ENCODE data around the gene LSM7.

The LSM7 gene

DNA sequence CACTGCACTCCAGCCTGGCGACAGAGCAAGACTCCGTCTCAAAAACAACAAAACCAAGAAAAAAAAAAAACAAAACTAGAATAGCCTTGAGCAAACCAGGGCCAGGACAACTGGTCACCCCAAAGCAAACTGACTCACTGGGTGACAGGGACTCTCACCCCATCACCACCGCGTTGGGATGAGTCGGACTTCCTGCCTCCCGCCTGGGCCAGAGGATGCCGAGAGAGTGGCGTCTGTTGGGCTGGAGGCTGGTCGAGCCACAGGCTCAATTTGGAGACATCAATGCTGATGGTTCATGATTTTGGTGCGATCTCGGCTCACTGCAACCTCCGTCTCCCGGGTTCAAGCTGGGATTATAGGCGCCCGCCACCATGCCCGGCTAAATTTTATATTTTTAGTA, 43.3 kb upstream of the LSM7 start:
- H3K27ac ChIP-seq (ENCODE audit: low read depth, low read length), result no peak overlapping the region
- no peak for DNase-seq
- no peaks in the 10 kb centered on the region for H3K27me3 ChIP-seq (ENCODE audit: insufficient read depth, low read length, poor library complexity)
- no peak overlapping the region for H3K23ac ChIP-seq (ENCODE audit: low read length)
- no peak overlapping the region for H2AK5ac ChIP-seq (ENCODE audit: low read length)
- H3K79me1 ChIP-seq (ENCODE audit: low read length), result no peaks in the 10 kb centered on the region
- no peaks in the 10 kb centered on the region for H3K79me2 ChIP-seq (ENCODE audit: control insufficient read depth, insufficient read depth, low read length)
- H3K18ac ChIP-seq (ENCODE audit: low read length), result no peak overlapping the region
- H2BK5ac ChIP-seq (ENCODE audit: low read length), result no peak overlapping the region
- no peak overlapping the region for H4K5ac ChIP-seq (ENCODE audit: low read length)
- H2BK120ac ChIP-seq (ENCODE audit: low read depth, low read length), result no peak overlapping the region
- H3K4ac ChIP-seq (ENCODE audit: low read depth, low read length), result no peak overlapping the region
- H3K56ac ChIP-seq (ENCODE audit: low read length), result no peak overlapping the region
- no peak overlapping the region for H4K8ac ChIP-seq (ENCODE audit: low read depth, low read length)
- H3K9ac ChIP-seq (ENCODE audit: low read length), result no peak overlapping the region
- H3K4me2 ChIP-seq (ENCODE audit: low read length), result no peak overlapping the region
- no peak overlapping the region for H2BK15ac ChIP-seq (replicated peaks; ENCODE audit: low read depth)
- no peaks in the 10 kb centered on the region for H3K36me3 ChIP-seq (ENCODE audit: control insufficient read depth, insufficient read depth, low read length)
- no peaks in the 10 kb centered on the region for H3K4me1 ChIP-seq (ENCODE audit: control insufficient read depth, low read depth, low read length)
- H3K4me3 ChIP-seq (ENCODE audit: low read length), result no peak overlapping the region
- no CpG with 5 or more reads among the region's 16 CpGs for WGBS (ENCODE audit: extremely low coverage, insufficient coverage, low lambda C conversion rate)

DNA sequence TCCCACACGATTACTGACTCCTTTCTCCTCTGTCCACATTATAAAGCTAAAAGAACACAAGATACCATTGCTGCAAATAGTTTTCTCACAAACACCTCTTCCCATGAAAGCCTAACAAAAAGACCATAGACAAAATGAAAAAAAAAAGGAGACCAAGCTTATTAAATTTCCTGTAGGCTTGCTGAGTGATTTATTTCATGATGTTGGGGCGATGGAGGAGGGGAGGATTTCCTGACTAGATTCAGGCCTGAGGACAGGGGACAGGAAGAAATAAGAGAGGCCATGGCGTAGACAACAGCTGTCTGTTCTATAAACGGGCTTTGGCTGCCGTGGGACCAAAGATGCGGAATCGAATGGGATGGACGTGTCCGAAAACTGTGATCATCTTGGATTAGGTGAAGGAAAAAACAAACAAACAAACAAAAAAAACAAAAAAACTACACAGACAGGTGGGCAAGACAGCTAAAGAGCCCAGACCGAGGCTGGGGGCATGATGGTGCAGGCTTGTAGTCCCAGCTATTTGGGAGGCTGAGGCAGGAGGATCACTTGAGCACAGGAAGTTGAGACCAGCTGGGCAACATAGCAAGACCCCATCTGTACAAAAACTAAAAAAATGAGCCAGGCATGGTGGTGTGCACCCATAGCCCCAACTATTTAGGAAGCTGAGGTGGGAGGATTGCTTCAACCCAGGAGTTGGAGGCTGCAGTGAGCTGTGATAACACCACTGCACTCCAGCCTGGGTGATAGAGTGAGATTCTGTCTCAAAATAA, 37.0 kb upstream of the LSM7 start:
- Histone ChIP-seq H3K79me1 (ENCODE audit: low read length) (no peaks in the 10 kb centered on the region), H3K23ac (ENCODE audit: low read length) (no peak overlapping the region), H2BK120ac (ENCODE audit: low read depth, low read length) (no peak overlapping the region), H2BK15ac (replicated peaks; ENCODE audit: low read depth) (no peak overlapping the region), H3K56ac (ENCODE audit: low read length) (no peak overlapping the region), H3K4ac (ENCODE audit: low read depth, low read length) (no peak overlapping the region), H3K9ac (ENCODE audit: low read length) (no peak overlapping the region), H3K4me1 (ENCODE audit: control insufficient read depth, low read depth, low read length) (no peaks in the 10 kb centered on the region), H4K5ac (ENCODE audit: low read length) (no peak overlapping the region), H3K18ac (ENCODE audit: low read length) (no peak overlapping the region), H3K4me3 (ENCODE audit: low read length) (no peak overlapping the region), H3K27ac (ENCODE audit: low read depth, low read length) (no peak overlapping the region), H4K8ac (ENCODE audit: low read depth, low read length) (no peak overlapping the region), H2BK5ac (ENCODE audit: low read length) (no peak overlapping the region), H3K4me2 (ENCODE audit: low read length) (no peak overlapping the region), H3K27me3 (ENCODE audit: insufficient read depth, low read length, poor library complexity) (no peaks in the 10 kb centered on the region), H3K79me2 (ENCODE audit: control insufficient read depth, insufficient read depth, low read length) (no peaks in the 10 kb centered on the region), H2AK5ac (ENCODE audit: low read length) (no peak overlapping the region), H3K36me3 (ENCODE audit: control insufficient read depth, insufficient read depth, low read length) (no peaks in the 10 kb centered on the region)
- no CpG with 5 or more reads among the region's 10 CpGs for WGBS (ENCODE audit: extremely low coverage, insufficient coverage, low lambda C conversion rate)
- no peak for DNase-seq

DNA sequence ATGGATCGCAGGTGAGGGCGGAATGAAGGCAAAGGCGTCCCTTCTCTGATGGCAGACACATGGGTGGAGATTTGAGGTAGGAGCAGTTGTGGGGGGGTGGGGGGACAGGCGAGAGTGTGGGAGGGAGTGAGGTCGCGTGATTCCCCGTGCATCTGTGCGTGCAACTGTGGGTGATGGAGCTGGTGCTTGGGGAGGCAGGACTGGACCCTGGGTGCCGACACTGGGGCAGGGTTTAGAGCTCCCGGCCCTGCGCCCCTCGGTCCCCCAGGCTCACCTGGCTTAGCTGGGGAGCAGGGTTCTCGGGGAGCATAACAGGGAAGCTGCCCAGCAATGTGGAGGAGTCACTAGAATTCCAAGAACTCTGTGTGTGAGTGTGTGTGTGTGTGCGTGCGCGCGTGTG, 35.0 kb upstream of the LSM7 start:
- Histone ChIP-seq H3K4me1 (ENCODE audit: control insufficient read depth, low read depth, low read length) (no peaks in the 10 kb centered on the region), H3K79me1 (ENCODE audit: low read length) (no peaks in the 10 kb centered on the region), H3K4ac (ENCODE audit: low read depth, low read length) (no peak overlapping the region), H3K23ac (ENCODE audit: low read length) (no peak overlapping the region), H4K5ac (ENCODE audit: low read length) (no peak overlapping the region), H2BK5ac (ENCODE audit: low read length) (no peak overlapping the region), H3K4me2 (ENCODE audit: low read length) (no peak overlapping the region), H3K79me2 (ENCODE audit: control insufficient read depth, insufficient read depth, low read length) (no peaks in the 10 kb centered on the region), H4K8ac (ENCODE audit: low read depth, low read length) (no peak overlapping the region), H3K18ac (ENCODE audit: low read length) (no peak overlapping the region), H3K56ac (ENCODE audit: low read length) (no peak overlapping the region), H3K27me3 (ENCODE audit: insufficient read depth, low read length, poor library complexity) (no peaks in the 10 kb centered on the region), H3K4me3 (ENCODE audit: low read length) (no peak overlapping the region), H3K36me3 (ENCODE audit: control insufficient read depth, insufficient read depth, low read length) (no peaks in the 10 kb centered on the region), H2BK15ac (replicated peaks; ENCODE audit: low read depth) (no peak overlapping the region), H2AK5ac (ENCODE audit: low read length) (no peak overlapping the region), H2BK120ac (ENCODE audit: low read depth, low read length) (no peak overlapping the region), H3K9ac (ENCODE audit: low read length) (no peak overlapping the region), H3K27ac (ENCODE audit: low read depth, low read length) (no peak overlapping the region)
- no peak for DNase-seq
- WGBS (ENCODE audit: extremely low coverage, insufficient coverage, low lambda C conversion rate), result no CpG with 5 or more reads among the region's 17 CpGs

DNA sequence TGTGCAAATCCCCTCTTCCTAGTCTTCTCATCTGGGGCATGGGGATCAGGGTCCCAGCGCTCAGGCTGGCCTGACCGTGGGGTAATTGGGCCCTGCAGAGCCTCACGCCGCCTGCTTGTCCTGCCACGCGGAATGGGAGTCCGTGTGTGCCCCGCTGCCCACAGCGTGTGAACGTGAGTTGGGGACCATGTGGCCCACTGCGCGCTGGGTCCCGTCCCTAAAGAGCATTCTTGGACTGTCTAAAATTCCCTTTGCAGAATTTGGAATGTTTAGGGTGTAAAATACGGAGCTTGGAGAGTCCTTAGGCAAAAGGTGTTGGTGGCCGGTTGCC, 34.5 kb upstream of the LSM7 start:
- H3K27me3 ChIP-seq (ENCODE audit: insufficient read depth, low read length, poor library complexity), result no peaks in the 10 kb centered on the region

DNA sequence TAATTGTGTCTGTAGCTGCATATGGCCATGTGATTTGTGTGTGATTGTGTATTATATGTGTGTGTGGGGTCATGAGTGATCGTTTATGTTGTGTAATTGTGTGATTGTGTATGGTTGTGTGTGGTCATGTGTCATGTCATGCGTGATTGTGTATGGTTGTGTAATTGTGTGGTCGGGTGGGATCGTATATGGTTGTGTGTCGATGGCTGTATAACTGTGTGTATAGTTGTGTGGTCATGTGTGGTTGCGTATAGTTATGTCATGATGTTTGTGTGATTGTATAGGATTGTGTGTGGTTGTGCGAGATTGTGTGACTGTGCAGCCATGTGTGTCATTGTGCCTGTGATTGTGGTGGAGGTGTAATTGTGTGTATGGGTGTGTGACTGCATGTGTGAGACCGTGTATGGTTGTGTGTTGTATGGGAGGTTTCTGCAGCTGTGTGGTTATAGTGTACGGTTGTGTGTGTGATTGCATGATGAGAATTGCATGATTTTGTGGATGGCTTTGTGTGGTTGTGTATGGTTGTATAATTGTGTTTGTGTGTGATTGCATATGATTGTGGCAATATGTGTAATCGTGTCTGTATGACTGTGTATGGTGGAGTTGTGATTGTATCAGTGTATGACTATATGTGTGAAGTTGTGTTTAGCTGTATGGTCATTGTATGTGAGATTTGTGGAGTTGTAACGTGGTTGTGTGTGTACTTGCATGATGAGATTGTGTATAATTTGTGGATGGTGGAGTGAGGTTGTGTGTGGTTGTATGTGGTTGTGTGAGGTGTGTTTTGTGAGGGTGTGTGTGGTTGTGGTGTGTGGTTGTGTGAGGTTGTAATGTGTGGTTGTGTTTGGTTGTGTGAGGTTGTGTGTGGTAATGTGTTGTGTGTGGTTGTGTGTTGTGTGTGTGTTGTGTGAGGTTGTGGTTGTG, 33.9 kb upstream of the LSM7 start:
- H3K36me3 ChIP-seq (ENCODE audit: control insufficient read depth, insufficient read depth, low read length), result no peaks in the 10 kb centered on the region
- H2BK120ac ChIP-seq (ENCODE audit: low read depth, low read length), result no peak overlapping the region
- H3K27me3 ChIP-seq (ENCODE audit: insufficient read depth, low read length, poor library complexity), result no peaks in the 10 kb centered on the region
- H3K4ac ChIP-seq (ENCODE audit: low read depth, low read length), result no peak overlapping the region
- H3K27ac ChIP-seq (ENCODE audit: low read depth, low read length), result no peak overlapping the region
- no peak overlapping the region for H3K18ac ChIP-seq (ENCODE audit: low read length)
- no peak overlapping the region for H3K23ac ChIP-seq (ENCODE audit: low read length)
- H4K5ac ChIP-seq (ENCODE audit: low read length), result no peak overlapping the region
- H3K56ac ChIP-seq (ENCODE audit: low read length), result no peak overlapping the region
- H3K4me3 ChIP-seq (ENCODE audit: low read length), result no peak overlapping the region
- no peak overlapping the region for H2BK5ac ChIP-seq (ENCODE audit: low read length)
- WGBS (ENCODE audit: extremely low coverage, insufficient coverage, low lambda C conversion rate), result 100% methylated on average over 9 of the region's 11 CpGs
- no peak overlapping the region for H4K8ac ChIP-seq (ENCODE audit: low read depth, low read length)
- no peak for DNase-seq
- H3K9ac ChIP-seq (ENCODE audit: low read length), result no peak overlapping the region
- no peak overlapping the region for H3K4me2 ChIP-seq (ENCODE audit: low read length)
- H3K79me2 ChIP-seq (ENCODE audit: control insufficient read depth, insufficient read depth, low read length), result no peaks in the 10 kb centered on the region
- no peaks in the 10 kb centered on the region for H3K4me1 ChIP-seq (ENCODE audit: control insufficient read depth, low read depth, low read length)
- H2BK15ac ChIP-seq (replicated peaks; ENCODE audit: low read depth), result no peak overlapping the region
- H2AK5ac ChIP-seq (ENCODE audit: low read length), result no peak overlapping the region
- H3K79me1 ChIP-seq (ENCODE audit: low read length), result no peaks in the 10 kb centered on the region

More for the DNA sequence above, 34.5 kb upstream of the LSM7 start:
- no peaks in the 10 kb centered on the region for H3K79me2 ChIP-seq (ENCODE audit: control insufficient read depth, insufficient read depth, low read length)
- H2AK5ac ChIP-seq (ENCODE audit: low read length), result no peak overlapping the region
- H3K4me2 ChIP-seq (ENCODE audit: low read length), result no peak overlapping the region
- H2BK15ac ChIP-seq (replicated peaks; ENCODE audit: low read depth), result no peak overlapping the region
- no peak overlapping the region for H3K4ac ChIP-seq (ENCODE audit: low read depth, low read length)
- H3K4me3 ChIP-seq (ENCODE audit: low read length), result no peak overlapping the region
- H2BK120ac ChIP-seq (ENCODE audit: low read depth, low read length), result no peak overlapping the region
- H3K4me1 ChIP-seq (ENCODE audit: control insufficient read depth, low read depth, low read length), result no peaks in the 10 kb centered on the region
- no CpG with 5 or more reads among the region's 15 CpGs for WGBS (ENCODE audit: extremely low coverage, insufficient coverage, low lambda C conversion rate)
- no peak overlapping the region for H3K9ac ChIP-seq (ENCODE audit: low read length)
- H3K18ac ChIP-seq (ENCODE audit: low read length), result no peak overlapping the region
- H3K27ac ChIP-seq (ENCODE audit: low read depth, low read length), result no peak overlapping the region
- H4K5ac ChIP-seq (ENCODE audit: low read length), result no peak overlapping the region
- H3K56ac ChIP-seq (ENCODE audit: low read length), result no peak overlapping the region
- DNase-seq, result no peak
- no peak overlapping the region for H4K8ac ChIP-seq (ENCODE audit: low read depth, low read length)
- H2BK5ac ChIP-seq (ENCODE audit: low read length), result no peak overlapping the region
- H3K23ac ChIP-seq (ENCODE audit: low read length), result no peak overlapping the region
- no peaks in the 10 kb centered on the region for H3K36me3 ChIP-seq (ENCODE audit: control insufficient read depth, insufficient read depth, low read length)
- H3K79me1 ChIP-seq (ENCODE audit: low read length), result no peaks in the 10 kb centered on the region

Measured in mesendoderm (in vitro differentiated cells).